HepG2 (cell line): Measurements from ENCODE around the gene FSIP1. TPM values are rescaled to one million over a fixed set of nuclear protein-coding genes. Genes with fewer than 3 reads are reported as not detected.

Source experiments
- ADNP ChIP-seq: sonication (generic); formaldehyde crosslinking; IDR thresholded peaks from 2 replicates; pipeline ENCODE4 v1.4.0; 2020; ENCODE audit warnings: missing genetic modification reagents
- AGO2 ChIP-seq: fragments of 200-400 bp; formaldehyde crosslinking; optimal IDR thresholded peaks from 2 replicates; pipeline ENCODE3; 2017; ENCODE audit warnings: mild to moderate bottlenecking, low read depth, low read length, moderate library complexity
- AHR ChIP-seq: IDR thresholded peaks from 2 replicates; pipeline ENCODE4 v1.6.1; 2018; ENCODE audit warnings: missing genetic modification reagents, missing compliant biosample characterization
- AKAP8 ChIP-seq: sonication (generic); formaldehyde crosslinking; IDR thresholded peaks from 2 replicates; pipeline ENCODE4 v1.5.1; 2020; ENCODE audit warnings: mild to moderate bottlenecking, missing genetic modification reagents
- CREB3 ChIP-seq: sonication (generic); formaldehyde crosslinking; IDR thresholded peaks from 2 replicates; pipeline ENCODE4 v1.5.0; 2020; ENCODE audit warnings: missing genetic modification reagents
- GMEB2 ChIP-seq: IDR thresholded peaks from 2 replicates; pipeline ENCODE4 v1.6.1; 2016; ENCODE audit warnings: missing biosample characterization, missing genetic modification reagents, low read depth
- HIVEP1 ChIP-seq: sonication (generic); formaldehyde crosslinking; IDR thresholded peaks from 2 replicates; pipeline ENCODE4 v1.4.0; 2020; ENCODE audit warnings: mild to moderate bottlenecking, missing genetic modification reagents
- IRX3 ChIP-seq: sonication (generic); formaldehyde crosslinking; IDR thresholded peaks from 2 replicates; pipeline ENCODE4 v1.8.1; 2023; ENCODE audit warnings: mild to moderate bottlenecking, low read depth, missing genetic modification reagents, borderline replicate concordance
- LRRFIP1 ChIP-seq: sonication (generic); formaldehyde crosslinking; conservative IDR thresholded peaks from 2 replicates; pipeline ENCODE4 v1.4.0; 2020; ENCODE audit warnings: missing genetic modification reagents
- MED1 ChIP-seq: sonication (generic); formaldehyde crosslinking; IDR thresholded peaks from 2 replicates; pipeline ENCODE4 v1.4.0; 2020; ENCODE audit warnings: missing genetic modification reagents
- MEIS2 ChIP-seq: sonication (generic); formaldehyde crosslinking; IDR thresholded peaks from 2 replicates; pipeline ENCODE4 v1.9.0; 2021; ENCODE audit warnings: mild to moderate bottlenecking, missing genetic modification reagents
- PAX8 ChIP-seq: sonication (generic); formaldehyde crosslinking; IDR thresholded peaks from 2 replicates; pipeline ENCODE4 v1.8.0; 2022; ENCODE audit warnings: mild to moderate bottlenecking, missing genetic modification reagents, borderline replicate concordance
- REL ChIP-seq: sonication (generic); formaldehyde crosslinking; conservative IDR thresholded peaks from 2 replicates; pipeline ENCODE4 v1.8.0; 2022; ENCODE audit warnings: mild to moderate bottlenecking, missing genetic modification reagents, moderate library complexity
- SIN3A ChIP-seq: IDR thresholded peaks from 2 replicates; pipeline ENCODE4 v1.6.1; 2011; ENCODE audit warnings: low read depth, mild to moderate bottlenecking, control low read depth, low read length, borderline replicate concordance
- ZBED4 ChIP-seq: sonication (generic); formaldehyde crosslinking; IDR thresholded peaks from 2 replicates; pipeline ENCODE4 v1.4.0; 2020; ENCODE audit warnings: missing genetic modification reagents, borderline replicate concordance
- ZFAT ChIP-seq: sonication (generic); formaldehyde crosslinking; conservative IDR thresholded peaks from 2 replicates; pipeline ENCODE4 v1.8.1; 2023; ENCODE audit warnings: missing genetic modification reagents, inconsistent platforms
- ZFP41 ChIP-seq: sonication (generic); formaldehyde crosslinking; IDR thresholded peaks from 2 replicates; pipeline ENCODE4 v1.4.0; 2020; ENCODE audit warnings: mild to moderate bottlenecking, missing genetic modification reagents, borderline replicate concordance
- ZNF543 ChIP-seq: sonication (generic); formaldehyde crosslinking; IDR thresholded peaks from 2 replicates; pipeline ENCODE4 v1.4.0; 2020; ENCODE audit warnings: mild to moderate bottlenecking, missing genetic modification reagents
- ZNF576 ChIP-seq: sonication (generic); formaldehyde crosslinking; IDR thresholded peaks from 2 replicates; pipeline ENCODE4 v1.4.0; 2020; ENCODE audit warnings: mild to moderate bottlenecking, missing genetic modification reagents
- ZNF678 ChIP-seq: sonication (generic); formaldehyde crosslinking; IDR thresholded peaks from 2 replicates; pipeline ENCODE4 v1.4.0; 2020; ENCODE audit warnings: mild to moderate bottlenecking, missing genetic modification reagents
- ZNF724P ChIP-seq: sonication (generic); formaldehyde crosslinking; IDR thresholded peaks from 2 replicates; pipeline ENCODE4 v1.8.0; 2022; ENCODE audit warnings: missing genetic modification reagents, borderline replicate concordance
- ZSCAN12 ChIP-seq: sonication (generic); formaldehyde crosslinking; IDR thresholded peaks from 2 replicates; pipeline ENCODE4 v1.9.0; 2021; ENCODE audit warnings: mild to moderate bottlenecking, missing genetic modification reagents
- polyA plus RNA-seq, 8 experiments: library from polyadenylated mRNA; depleted of rRNA in 3 of 8; stranded (reverse) in 7 of 8; unstranded in 1 of 8; fragments of >200 nt; fragmentation: Illumina TruSeq in 4 of 8; extraction: Trizol in 4 of 8; gene quantifications; 2 replicates each; pipeline versions ENCODE4 v1.2.1 to v1.2.3, GENCODE V29; 2011 to 2016; ENCODE audit warnings: low read depth in 4 of 8, missing spikeins in 1 of 8, mixed read lengths in 1 of 8; ENCODE audit not compliant: insufficient read depth in 1 of 8
- total RNA-seq, 5 experiments: library from RNA; depleted of rRNA; stranded (reverse); fragments of >200 nt; fragmentation: Illumina TruSeq; extraction: Trizol; gene quantifications; 2 replicates each; pipeline ENCODE4 v1.2.3, GENCODE V29; 2016; ENCODE audit warnings: low read depth in 1 of 5

The FSIP1 gene
- total and polyA plus RNA-seq, 2 of the 13 experiments (the other 11 are each of a cell fraction or from before 2014, with no cell fraction given): 0.18 TPM; not detected in 1

GRCh38 chr15:39581242-39581792, 201.3 kb downstream of the FSIP1 start (continued):
- 0 out of 2 replicates have a peak, but pooled peaks have one; percentile 6 for TF ChIP-seq ZNF724P (CRISPR knock-in tag)
- no peak for TF ChIP-seq IRX3 (CRISPR knock-in tag)
- TF ChIP-seq ZNF543 (CRISPR knock-in tag): no peak
- no peak for TF ChIP-seq ZFP41
- TF ChIP-seq ZBED4: no peak
- TF ChIP-seq CREB3: no peak
- TF ChIP-seq ZFAT (CRISPR knock-in tag): no peak
- no peak for TF ChIP-seq ZNF678 (CRISPR knock-in tag)
- TF ChIP-seq PAX8 (CRISPR knock-in tag): no peak
- TF ChIP-seq ADNP (CRISPR knock-in tag): no peak
- 0 out of 2 replicates have a peak, but pooled peaks have one; percentile 10 for TF ChIP-seq REL
- TF ChIP-seq AKAP8 (CRISPR knock-in tag): no peak
- TF ChIP-seq AHR (CRISPR knock-in tag): peak; percentile 11; the same call in 1 of the 2 replicates
- no peak for TF ChIP-seq GMEB2
- TF ChIP-seq SIN3A: 0 out of 2 replicates have a peak, but pooled peaks have one; percentile 12
- peak; percentile 8; the same call in 1 of the 2 replicates for TF ChIP-seq MED1 (CRISPR knock-in tag)
- TF ChIP-seq ZNF576 (CRISPR knock-in tag): no peak
- TF ChIP-seq LRRFIP1 (CRISPR knock-in tag): no peak
- TF ChIP-seq HIVEP1 (CRISPR knock-in tag): no peak
- no peak for TF ChIP-seq MEIS2 (CRISPR knock-in tag)
- no peak for TF ChIP-seq ZSCAN12 (CRISPR knock-in tag)
- TF ChIP-seq AGO2: no peak
